ENCODE measurements around the gene GAGE13.
A peak's percentile ranks its signal among the peaks of the same experiment; 100 is the strongest.
"Not testable (repeated sequence)": the region's sequence is repeated elsewhere in the genome, so short reads cannot be mapped to it uniquely, and the experiment has no call there.

The GAGE13 gene

GRCh38 chrX:49309401-49309981 is 21.9 kb upstream of the GAGE13 start:
- H3K4me3 ChIP-seq (ENCODE audit: low read depth, low read length): peak overlapping the region; percentile 14
- in situ Hi-C loops (cut with HindIII; ENCODE audit: low sequenced_read_pairs): no loop called here
- DNase-seq (ENCODE audit: low read depth): no peak
- TF ChIP-seq CTCF (IDR thresholded peaks at IDR 0.05; ENCODE audit: low read depth, low read length, missing control alignments): no peak

GRCh38 chrX:49310371-49310770 is 21.0 kb upstream of the GAGE13 start:
- in situ Hi-C loops (cut with HindIII; ENCODE audit: low sequenced_read_pairs): no loop called here
- TF ChIP-seq CTCF (IDR thresholded peaks at IDR 0.05; ENCODE audit: low read depth, low read length, missing control alignments): no peak
- H3K4me3 ChIP-seq (ENCODE audit: low read depth, low read length): no peak overlapping the region
- no peak for DNase-seq (ENCODE audit: low read depth)

GRCh38 chrX:49312176-49312575 is 19.2 kb upstream of the GAGE13 start:
- H3K4me3 ChIP-seq (ENCODE audit: low read depth, low read length): no peak overlapping the region
- no peak for TF ChIP-seq CTCF (IDR thresholded peaks at IDR 0.05; ENCODE audit: low read depth, low read length, missing control alignments)
- in situ Hi-C loops (cut with HindIII; ENCODE audit: low sequenced_read_pairs): no loop called here
- DNase-seq (ENCODE audit: low read depth): no peak

- DNase-seq (ENCODE audit: low read depth): no peak
- in situ Hi-C loops (cut with HindIII; ENCODE audit: low sequenced_read_pairs): no loop called here
- no peak for TF ChIP-seq CTCF (IDR thresholded peaks at IDR 0.05; ENCODE audit: low read depth, low read length, missing control alignments)
- no peak overlapping the region for H3K4me3 ChIP-seq (ENCODE audit: low read depth, low read length)
These were observed 15.3 kb upstream of the GAGE13 start for GRCh38 chrX:49316085-49316484.

- DNase-seq (ENCODE audit: low read depth); in situ Hi-C loops (cut with HindIII; ENCODE audit: low sequenced_read_pairs); H3K4me3 ChIP-seq (ENCODE audit: low read depth, low read length): not testable (repeated sequence)
These were observed 9.6 kb upstream of the GAGE13 start, which contains the start of gene GAGE12J for GRCh38 chrX:49321737-49322136. Gene GAGE12J, plus strand, starts transcription at chrX:49322037. Its CDS starts 1,157 bp downstream, at chrX:49323194.

- DNase-seq (ENCODE audit: low read depth); in situ Hi-C loops (cut with HindIII; ENCODE audit: low sequenced_read_pairs); H3K4me3 ChIP-seq (ENCODE audit: low read depth, low read length): not testable (repeated sequence)
These were observed 9.1 kb upstream of the GAGE13 start for GRCh38 chrX:49322266-49322665.

GRCh38 chrX:49323735-49324134 is 7.6 kb upstream of the GAGE13 start:
- DNase-seq (ENCODE audit: low read depth); in situ Hi-C loops (cut with HindIII; ENCODE audit: low sequenced_read_pairs); H3K4me3 ChIP-seq (ENCODE audit: low read depth, low read length): not testable (repeated sequence)

GRCh38 chrX:49330421-49330820 is 961 bp upstream of the GAGE13 start:
- H3K4me3 ChIP-seq (ENCODE audit: low read depth, low read length); DNase-seq (ENCODE audit: low read depth); in situ Hi-C loops (cut with HindIII; ENCODE audit: low sequenced_read_pairs): not testable (repeated sequence)

- in situ Hi-C loops (cut with HindIII; ENCODE audit: low sequenced_read_pairs); H3K4me3 ChIP-seq (ENCODE audit: low read depth, low read length); DNase-seq (ENCODE audit: low read depth): not testable (repeated sequence)
These were observed 459 bp downstream of the GAGE13 start for GRCh38 chrX:49331841-49332240.

- DNase-seq (ENCODE audit: low read depth); in situ Hi-C loops (cut with HindIII; ENCODE audit: low sequenced_read_pairs); H3K4me3 ChIP-seq (ENCODE audit: low read depth, low read length): not testable (repeated sequence)
These were observed 10.1 kb downstream of the GAGE13 start for GRCh38 chrX:49341449-49341848.

GRCh38 chrX:49344496-49345175 is 13.3 kb downstream of the GAGE13 start:
- in situ Hi-C loops (cut with HindIII; ENCODE audit: low sequenced_read_pairs); DNase-seq (ENCODE audit: low read depth): not testable (repeated sequence)

GRCh38 chrX:49345402-49345801 is 14.0 kb downstream of the GAGE13 start:
- DNase-seq (ENCODE audit: low read depth); H3K4me3 ChIP-seq (ENCODE audit: low read depth, low read length); in situ Hi-C loops (cut with HindIII; ENCODE audit: low sequenced_read_pairs): not testable (repeated sequence)

More at GRCh38 chrX:49344496-49345175, 13.3 kb downstream of the GAGE13 start:
- not testable (repeated sequence) for H3K4me3 ChIP-seq (ENCODE audit: low read depth, low read length)

- H3K4me3 ChIP-seq (ENCODE audit: low read depth, low read length); DNase-seq (ENCODE audit: low read depth); in situ Hi-C loops (cut with HindIII; ENCODE audit: low sequenced_read_pairs): not testable (repeated sequence)
These were observed 14.8 kb downstream of the GAGE13 start for GRCh38 chrX:49346150-49346549.

Data from astrocyte of the cerebellum (primary cell).